HCT116 (cell line): Measurements from ENCODE around the gene HBB. TPM values are rescaled to one million over a fixed set of nuclear protein-coding genes. Genes with fewer than 3 reads are reported as not detected.

ENCODE experiments used
- ATAC-seq: fragments of 200-7000 bp; cut with Tn5 transposase; 2 replicates; pipeline ENCODE4 v1.9.1; 2020; ENCODE audit warnings: mild to moderate bottlenecking, moderate library complexity
- BruUV-seq: library from RNA; stranded (reverse); fragments of 400-500 nt; replicated peaks from 2 replicates; lab custom pipeline; 2021; lab: Mats Ljungman, UMichigan
- CTCF ChIA-PET: fragments of 300-600 bp; sonication (Branson Sonifier 250); formaldehyde crosslinking; loops from one replicate; lab custom pipeline; 2021; ENCODE audit warnings: antibody characterized with exemption; lab: Charles Lee
- POLR2A ChIA-PET: fragments of 300-600, 350-600 bp; sonication (Branson Sonifier 250); formaldehyde crosslinking; loops from one replicate; lab custom pipeline; 2021; ENCODE audit warnings: antibody characterized with exemption; lab: Charles Lee
- RAD21 ChIA-PET, 2 experiments: fragments of 300-600 bp; sonication (Branson Sonifier 250); formaldehyde crosslinking; loops; one replicate each; lab custom pipeline; 2023; ENCODE audit warnings: low total read pairs in 2 of 2; ENCODE audit not compliant: uncharacterized antibody in 2 of 2, unreplicated experiment in 2 of 2, low non-redundant PET in 1 of 2; lab: Charles Lee
- DNase-seq: peaks from one replicate; pipeline ENCODE4 v3.0.0-alpha.2; 2010; ENCODE audit warnings: low read depth, low spot score
- H2AFZ ChIP-seq: fragments of 200-600 bp; shearing (Covaris generic), sonication (generic); 2 replicates; pipeline ENCODE4 v1.6.1; 2017; ENCODE audit warnings: low read depth, mixed run types, mixed read lengths, antibody characterized with exemption, low read length; ENCODE audit not compliant: poor library complexity, severe bottlenecking
- H3K27ac ChIP-seq: 2 replicates; pipeline ENCODE4 v1.5.1; 2012; ENCODE audit warnings: low read depth, low read length
- H3K27me3 ChIP-seq: fragments of 200-600 bp; sonication (generic); 2 replicates; pipeline ENCODE4 v1.6.1; 2016; ENCODE audit warnings: mixed run types, low read length, mixed read lengths; ENCODE audit not compliant: insufficient read depth
- H3K36me3 ChIP-seq, 2 experiments: fragments of 200-500 bp in 1 of 2; fragments of 200-600 bp in 1 of 2; sonication (Bioruptor generic) in 1 of 2; sonication (generic) in 1 of 2; 2 replicates each; pipeline versions ENCODE4 v1.5.1 to v1.6.1; 2014 to 2016; ENCODE audit warnings: low read length in 2 of 2, inconsistent platforms in 1 of 2, mixed read lengths in 1 of 2, mixed run types in 1 of 2; ENCODE audit not compliant: insufficient read depth in 2 of 2, control insufficient read depth in 1 of 2
- H3K4me1 ChIP-seq, 2 experiments: fragments of 200-600 bp in 1 of 2; sonication (generic) in 1 of 2; 2 replicates each; pipeline versions ENCODE4 v1.5.1 to v1.6.1; 2012 to 2017; ENCODE audit warnings: low read length in 2 of 2, inconsistent platforms in 1 of 2, mild to moderate bottlenecking in 1 of 2, mixed read lengths in 1 of 2, mixed run types in 1 of 2, moderate library complexity in 1 of 2; ENCODE audit not compliant: insufficient read depth in 2 of 2, control insufficient read depth in 1 of 2
- H3K4me2 ChIP-seq: fragments of 200-600 bp; sonication (generic); 2 replicates; pipeline ENCODE4 v1.6.1; 2017; ENCODE audit warnings: mixed run types, low read length, mixed read lengths
- H3K4me3 ChIP-seq, 2 experiments: fragments of 200-600 bp in 1 of 2; sonication (generic) in 1 of 2; replicated peaks in 1 of 2; 2 replicates each; pipeline ENCODE4 v1.5.1; 2011 to 2016; ENCODE audit warnings: low read length in 2 of 2, control low read depth in 1 of 2, low read depth in 1 of 2, mild to moderate bottlenecking in 1 of 2, mixed read lengths in 1 of 2, mixed run types in 1 of 2
- H3K79me2 ChIP-seq: fragments of 200-600 bp; sonication (generic); 2 replicates; pipeline ENCODE4 v1.6.1; 2017; ENCODE audit warnings: mild to moderate bottlenecking, mixed run types, low read length, moderate library complexity, mixed read lengths; ENCODE audit not compliant: insufficient read depth
- H3K9ac ChIP-seq: fragments of 200-600 bp; sonication (generic); 2 replicates; pipeline ENCODE4 v1.6.1; 2016; ENCODE audit warnings: low read length, mixed read lengths
- H3K9me2 ChIP-seq: fragments of 200-600 bp; sonication (generic), shearing (Covaris generic); 2 replicates; pipeline ENCODE4 v1.6.1; 2017; ENCODE audit warnings: mixed run types, mild to moderate bottlenecking, moderate library complexity; ENCODE audit not compliant: insufficient read depth
- H3K9me3 ChIP-seq, 2 experiments: fragments of 200-500 bp in 1 of 2; fragments of 200-600 bp in 1 of 2; sonication (Bioruptor generic) in 1 of 2; sonication (generic) in 1 of 2; 2 replicates each; pipeline ENCODE4 v1.6.1; 2014 to 2017; ENCODE audit warnings: low read length in 2 of 2, mixed read lengths in 2 of 2, inconsistent platforms in 1 of 2, low read depth in 1 of 2, mild to moderate bottlenecking in 1 of 2, mixed run types in 1 of 2, moderate library complexity in 1 of 2; ENCODE audit not compliant: control insufficient read depth in 1 of 2, insufficient read depth in 1 of 2
- H4K20me1 ChIP-seq: fragments of 200-600 bp; sonication (generic), shearing (Covaris generic); 2 replicates; pipeline ENCODE4 v1.6.1; 2017; ENCODE audit warnings: mixed run types, mild to moderate bottlenecking, moderate library complexity; ENCODE audit not compliant: insufficient read depth
- CEBPB ChIP-seq: IDR thresholded peaks from 2 replicates; pipeline ENCODE4 v1.6.1; 2012; ENCODE audit warnings: low read depth
- EGR1 ChIP-seq: IDR thresholded peaks from 2 replicates; pipeline ENCODE4 v1.6.1; 2012; ENCODE audit warnings: low read depth
- ELF1 ChIP-seq: IDR thresholded peaks from 2 replicates; pipeline ENCODE4 v1.6.1; 2012; ENCODE audit warnings: low read depth, borderline replicate concordance
- EZH2 ChIP-seq: fragments of 200-600 bp; sonication (generic); IDR thresholded peaks from 2 replicates; pipeline ENCODE4 v1.6.1; 2017; ENCODE audit warnings: antibody characterized with exemption, mixed run types
- EZH2phosphoT487 ChIP-seq: fragments of 200-600 bp; IDR thresholded peaks from 2 replicates; pipeline ENCODE4 v1.6.1; 2018; ENCODE audit warnings: antibody characterized with exemption, borderline replicate concordance
- FOSL1 ChIP-seq: IDR thresholded peaks from 2 replicates; pipeline ENCODE4 v1.6.1; 2012; ENCODE audit warnings: low read depth
- JUND ChIP-seq: IDR thresholded peaks from 2 replicates; pipeline ENCODE4 v1.6.1; 2012
- RAD21 ChIP-seq: IDR thresholded peaks from 2 replicates; pipeline ENCODE4 v1.6.1; 2012; ENCODE audit warnings: low read depth, mild to moderate bottlenecking
- SIN3A ChIP-seq: IDR thresholded peaks from 2 replicates; pipeline ENCODE4 v1.6.1; 2012; ENCODE audit warnings: low read depth
- SP1 ChIP-seq: IDR thresholded peaks from 2 replicates; pipeline ENCODE4 v1.6.1; 2012; ENCODE audit warnings: low read depth
- SRF ChIP-seq: IDR thresholded peaks from 2 replicates; pipeline ENCODE4 v1.6.1; 2012; ENCODE audit warnings: low read depth
- TCF7L2 ChIP-seq: IDR thresholded peaks from 2 replicates; pipeline ENCODE4 v1.7.0; 2011; ENCODE audit warnings: borderline replicate concordance, inconsistent platforms; ENCODE audit not compliant: insufficient read depth, insufficient read length; ENCODE audit errors: extremely low read depth
- YY1 ChIP-seq: IDR thresholded peaks from 2 replicates; pipeline ENCODE4 v1.6.1; 2011; ENCODE audit warnings: low read length, low read depth, moderate library complexity, mild to moderate bottlenecking; ENCODE audit not compliant: insufficient replicate concordance; ENCODE audit errors: extremely low read depth
- ZFX ChIP-seq: fragments of 450-650 bp; IDR thresholded peaks from 2 replicates; pipeline ENCODE4 v1.6.1; 2017
- ZNF274 ChIP-seq: fragments of 200-500 bp; sonication (Bioruptor generic); IDR thresholded peaks from 2 replicates; pipeline ENCODE4 v1.6.1; 2014; ENCODE audit warnings: mild to moderate bottlenecking, low read depth, low read length, inconsistent platforms
- intact Hi-C: fragments of 100-400 bp; cut with micrococcal nuclease; formaldehyde crosslinking; loops from 2 replicates; pipeline ENCODE4 v1.10.0; 2022
- total RNA-seq: library from RNA; stranded (reverse); gene quantifications from one replicate; pipeline ENCODE4 v1.2.1, GENCODE V29; 2021; ENCODE audit not compliant: unreplicated experiment
- TF ChIP-seq, protein P1 (sequence below), 3 experiments: fragments of 200-600 bp in 1 of 3; sonication (generic) in 1 of 3; IDR thresholded peaks in 2 of 3; conservative IDR thresholded peaks in 1 of 3; 2 replicates each; pipeline ENCODE4 v1.5.1; 2012 to 2017; ENCODE audit warnings: low read depth in 2 of 3, low read length in 2 of 3, antibody characterized with exemption in 1 of 3, borderline replicate concordance in 1 of 3, control low read depth in 1 of 3, mild to moderate bottlenecking in 1 of 3, mixed read lengths in 1 of 3, mixed run types in 1 of 3, moderate library complexity in 1 of 3; ENCODE audit not compliant: insufficient read depth in 1 of 3
- TF ChIP-seq, protein P2 (sequence below): IDR thresholded peaks from 2 replicates; pipeline ENCODE4 v1.6.1; 2011; ENCODE audit warnings: mild to moderate bottlenecking, low read length, moderate library complexity; ENCODE audit not compliant: insufficient replicate concordance; ENCODE audit errors: extremely low read depth
- TF ChIP-seq, protein P3 (sequence below): IDR thresholded peaks from 2 replicates; pipeline ENCODE4 v1.6.1; 2012

The HBB gene
- total RNA-seq, 1 experiment from 2014 or later = not detected

DNA sequence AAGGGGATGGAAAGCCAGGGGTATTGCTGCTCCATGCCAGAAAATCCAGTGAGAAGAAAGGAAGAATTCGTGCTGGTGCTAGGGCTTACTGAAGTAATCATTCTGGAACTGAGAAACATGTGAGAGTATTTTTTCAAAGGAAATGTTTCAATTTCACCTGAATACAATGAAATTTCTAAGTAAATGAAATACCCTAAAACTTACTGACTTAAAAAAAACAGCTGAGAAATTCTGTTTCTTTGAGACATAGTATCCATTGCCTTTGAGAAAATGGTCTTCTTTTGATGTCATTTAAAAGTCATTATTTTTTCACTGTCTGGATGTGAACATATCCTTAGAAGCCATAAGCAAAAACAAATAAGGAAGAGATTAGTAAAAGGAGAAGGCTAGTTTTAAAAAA lies 26.3 kb downstream of the HBB start, which contains the start of gene OR51V1:
OR51V1 (minus strand) TSS at position 101 of the 400 bp plus-strand sequence; CDS start at position 101, 0 bp downstream.
- Histone ChIP-seq H3K27ac (no peak within 1 kb of the TSS), H3K9ac (no peak within 1 kb of the TSS), H3K4me1 (no peaks in the 10 kb centered on the region), H3K9me2 (no peaks in the 10 kb centered on the region), H3K36me3 (no peaks in the 10 kb centered on the region), H4K20me1 (no peaks in the 10 kb centered on the region), H3K27me3 (peaks cover 48% of the 10 kb centered on the region), H3K4me3 (no peak within 1 kb of the TSS), H2AFZ (no peak within 1 kb of the TSS), H3K4me2 (no peak within 1 kb of the TSS), H3K9me3 (no peaks in the 10 kb centered on the region), H3K79me2 (no peaks in the 10 kb centered on the region)
- intact Hi-C loops = loop anchor here (10.0 kb wide), 1 partner anchor 354 kb away; no protein-coding TSS in a partner anchor
- no peak for ATAC-seq
- POLR2A ChIA-PET = no interaction called here
- no TSS peak for BruUV-seq
- no peak for TF ChIP-seq ELF1
- no peak for TF ChIP-seq EZH2
- TF ChIP-seq, protein P1, sequence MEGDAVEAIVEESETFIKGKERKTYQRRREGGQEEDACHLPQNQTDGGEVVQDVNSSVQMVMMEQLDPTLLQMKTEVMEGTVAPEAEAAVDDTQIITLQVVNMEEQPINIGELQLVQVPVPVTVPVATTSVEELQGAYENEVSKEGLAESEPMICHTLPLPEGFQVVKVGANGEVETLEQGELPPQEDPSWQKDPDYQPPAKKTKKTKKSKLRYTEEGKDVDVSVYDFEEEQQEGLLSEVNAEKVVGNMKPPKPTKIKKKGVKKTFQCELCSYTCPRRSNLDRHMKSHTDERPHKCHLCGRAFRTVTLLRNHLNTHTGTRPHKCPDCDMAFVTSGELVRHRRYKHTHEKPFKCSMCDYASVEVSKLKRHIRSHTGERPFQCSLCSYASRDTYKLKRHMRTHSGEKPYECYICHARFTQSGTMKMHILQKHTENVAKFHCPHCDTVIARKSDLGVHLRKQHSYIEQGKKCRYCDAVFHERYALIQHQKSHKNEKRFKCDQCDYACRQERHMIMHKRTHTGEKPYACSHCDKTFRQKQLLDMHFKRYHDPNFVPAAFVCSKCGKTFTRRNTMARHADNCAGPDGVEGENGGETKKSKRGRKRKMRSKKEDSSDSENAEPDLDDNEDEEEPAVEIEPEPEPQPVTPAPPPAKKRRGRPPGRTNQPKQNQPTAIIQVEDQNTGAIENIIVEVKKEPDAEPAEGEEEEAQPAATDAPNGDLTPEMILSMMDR (IDR thresholded peaks at IDR 0.05 in 2 of 3, conservative IDR thresholded peaks at IDR 0.05 in 1 of 3; ENCODE audit: borderline replicate concordance in 1 of 3, insufficient read depth in 1 of 3, low read depth in 2 of 3, low read length in 2 of 3) = no peak
- no peak for TF ChIP-seq YY1
- no peak for TF ChIP-seq CEBPB
- TF ChIP-seq SP1 = no peak
- TF ChIP-seq SRF = no peak
- no peak for TF ChIP-seq SIN3A
- TF ChIP-seq, protein P2, sequence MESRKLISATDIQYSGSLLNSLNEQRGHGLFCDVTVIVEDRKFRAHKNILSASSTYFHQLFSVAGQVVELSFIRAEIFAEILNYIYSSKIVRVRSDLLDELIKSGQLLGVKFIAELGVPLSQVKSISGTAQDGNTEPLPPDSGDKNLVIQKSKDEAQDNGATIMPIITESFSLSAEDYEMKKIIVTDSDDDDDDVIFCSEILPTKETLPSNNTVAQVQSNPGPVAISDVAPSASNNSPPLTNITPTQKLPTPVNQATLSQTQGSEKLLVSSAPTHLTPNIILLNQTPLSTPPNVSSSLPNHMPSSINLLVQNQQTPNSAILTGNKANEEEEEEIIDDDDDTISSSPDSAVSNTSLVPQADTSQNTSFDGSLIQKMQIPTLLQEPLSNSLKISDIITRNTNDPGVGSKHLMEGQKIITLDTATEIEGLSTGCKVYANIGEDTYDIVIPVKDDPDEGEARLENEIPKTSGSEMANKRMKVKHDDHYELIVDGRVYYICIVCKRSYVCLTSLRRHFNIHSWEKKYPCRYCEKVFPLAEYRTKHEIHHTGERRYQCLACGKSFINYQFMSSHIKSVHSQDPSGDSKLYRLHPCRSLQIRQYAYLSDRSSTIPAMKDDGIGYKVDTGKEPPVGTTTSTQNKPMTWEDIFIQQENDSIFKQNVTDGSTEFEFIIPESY = no peak
- no peak for TF ChIP-seq JUND
- TF ChIP-seq EGR1 = no peak
- no peak for TF ChIP-seq RAD21
- no peak for TF ChIP-seq FOSL1
- TF ChIP-seq ZNF274 = no peak
- no peak for TF ChIP-seq TCF7L2
- no peak for TF ChIP-seq ZFX
- TF ChIP-seq EZH2phosphoT487 = no peak
- TF ChIP-seq, protein P3, sequence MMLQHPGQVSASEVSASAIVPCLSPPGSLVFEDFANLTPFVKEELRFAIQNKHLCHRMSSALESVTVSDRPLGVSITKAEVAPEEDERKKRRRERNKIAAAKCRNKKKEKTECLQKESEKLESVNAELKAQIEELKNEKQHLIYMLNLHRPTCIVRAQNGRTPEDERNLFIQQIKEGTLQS = no peak
- CTCF ChIA-PET = no interaction called here
- RAD21 ChIA-PET = no interaction called here
- no peak for DNase-seq
